ENCODE measurements around the gene SAMD4B.
"Not testable (repeated sequence)": the region's sequence is repeated elsewhere in the genome, so short reads cannot be mapped to it uniquely, and the experiment has no call there.

SAMD4B gene, protein sequence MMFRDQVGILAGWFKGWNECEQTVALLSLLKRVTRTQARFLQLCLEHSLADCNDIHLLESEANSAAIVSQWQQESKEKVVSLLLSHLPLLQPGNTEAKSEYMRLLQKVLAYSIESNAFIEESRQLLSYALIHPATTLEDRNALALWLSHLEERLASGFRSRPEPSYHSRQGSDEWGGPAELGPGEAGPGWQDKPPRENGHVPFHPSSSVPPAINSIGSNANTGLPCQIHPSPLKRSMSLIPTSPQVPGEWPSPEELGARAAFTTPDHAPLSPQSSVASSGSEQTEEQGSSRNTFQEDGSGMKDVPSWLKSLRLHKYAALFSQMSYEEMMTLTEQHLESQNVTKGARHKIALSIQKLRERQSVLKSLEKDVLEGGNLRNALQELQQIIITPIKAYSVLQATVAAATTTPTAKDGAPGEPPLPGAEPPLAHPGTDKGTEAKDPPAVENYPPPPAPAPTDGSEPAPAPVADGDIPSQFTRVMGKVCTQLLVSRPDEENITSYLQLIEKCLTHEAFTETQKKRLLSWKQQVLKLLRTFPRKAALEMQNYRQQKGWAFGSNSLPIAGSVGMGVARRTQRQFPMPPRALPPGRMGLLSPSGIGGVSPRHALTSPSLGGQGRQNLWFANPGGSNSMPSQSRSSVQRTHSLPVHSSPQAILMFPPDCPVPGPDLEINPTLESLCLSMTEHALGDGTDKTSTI
- 32.0 to 58.1 (median 48.0) reads per million in 3 experiments for total RNA-seq

- DNase-seq: peak; percentile 99
Observed at GRCh38 chr19:39341719-39342604, at the start of gene SAMD4B. Gene SAMD4B (plus strand): TSS chr19:39342421. CDS start chr19:39356894, 14,473 bp downstream.

- DNase-seq: no peak
Observed at GRCh38 chr19:39293394-39293793, 48.8 kb upstream of the SAMD4B start.

- DNase-seq: no peak
Observed at GRCh38 chr19:39296055-39296645, 46.1 kb upstream of the SAMD4B start, which contains the start of gene IFNL1. Gene IFNL1 (plus strand): TSS chr19:39296407. CDS start chr19:39296422, 15 bp downstream.

DNA sequence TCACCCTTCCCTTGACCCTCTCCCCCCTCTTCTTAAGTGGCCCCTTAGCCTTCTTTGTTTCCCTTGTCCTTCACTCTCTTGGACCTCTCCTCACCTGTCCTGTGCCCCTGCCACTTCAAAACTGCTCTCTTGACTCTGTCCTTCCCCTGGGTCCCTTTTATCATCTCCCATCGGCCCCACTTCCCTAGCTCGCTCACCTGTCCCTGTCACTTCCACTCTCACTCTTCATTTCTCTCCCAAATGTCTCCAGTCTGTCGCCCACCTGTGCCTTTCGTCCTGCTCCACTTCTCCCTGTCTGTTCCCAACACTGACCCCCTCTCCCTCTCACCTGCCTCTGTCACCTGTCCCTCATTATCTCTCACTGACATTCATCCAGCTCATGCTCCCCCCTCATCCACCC lies 45.3 kb upstream of the SAMD4B start:
- no peak for DNase-seq

DNA sequence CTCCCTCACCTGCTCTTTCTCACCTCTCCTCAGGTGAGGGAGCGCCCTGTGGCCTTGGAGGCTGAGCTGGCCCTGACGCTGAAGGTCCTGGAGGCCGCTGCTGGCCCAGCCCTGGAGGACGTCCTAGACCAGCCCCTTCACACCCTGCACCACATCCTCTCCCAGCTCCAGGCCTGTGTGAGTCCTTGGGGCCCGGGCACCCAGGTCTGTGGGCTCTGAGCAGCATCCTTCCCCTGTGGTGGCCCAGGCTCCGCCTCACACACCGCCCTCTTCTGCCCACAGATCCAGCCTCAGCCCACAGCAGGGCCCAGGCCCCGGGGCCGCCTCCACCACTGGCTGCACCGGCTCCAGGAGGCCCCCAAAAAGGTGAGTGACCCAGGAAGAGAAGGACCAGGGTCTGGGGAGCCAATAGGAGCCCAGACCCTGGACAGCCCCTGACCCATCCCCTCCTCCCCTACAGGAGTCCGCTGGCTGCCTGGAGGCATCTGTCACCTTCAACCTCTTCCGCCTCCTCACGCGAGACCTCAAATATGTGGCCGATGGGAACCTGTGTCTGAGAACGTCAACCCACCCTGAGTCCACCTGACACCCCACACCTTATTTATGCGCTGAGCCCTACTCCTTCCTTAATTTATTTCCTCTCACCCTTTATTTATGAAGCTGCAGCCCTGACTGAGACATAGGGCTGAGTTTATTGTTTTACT lies 44.1 kb upstream of the SAMD4B start:
- DNase-seq: peak; percentile 63

DNA sequence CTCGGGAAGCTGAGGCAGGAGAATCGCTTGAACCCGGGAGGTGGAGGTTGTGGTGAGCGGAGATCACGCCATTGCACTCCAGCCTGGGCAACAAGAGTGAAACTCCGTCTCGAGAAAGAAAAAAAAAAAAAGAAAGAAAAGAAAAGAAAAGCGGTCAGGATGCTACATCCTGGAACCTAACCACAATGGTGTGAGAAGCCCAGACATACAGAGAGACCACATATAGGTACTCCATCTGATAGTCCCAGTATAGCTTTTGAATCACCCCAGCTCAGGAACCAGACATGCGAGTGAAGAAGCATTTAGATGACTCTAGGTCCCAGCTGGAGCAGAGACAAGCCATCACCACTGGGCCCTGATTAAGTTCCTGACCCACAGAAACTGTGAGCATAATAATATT lies 42.8 kb upstream of the SAMD4B start:
- peak; percentile 36 for DNase-seq

GRCh38 chr19:39299832-39300231 lies 42.4 kb upstream of the SAMD4B start:
- no peak for DNase-seq

- DNase-seq: no peak
Observed at GRCh38 chr19:39301021-39301420, 41.2 kb upstream of the SAMD4B start.

- no peak for DNase-seq
Observed at GRCh38 chr19:39301562-39301961, 40.7 kb upstream of the SAMD4B start.

DNA sequence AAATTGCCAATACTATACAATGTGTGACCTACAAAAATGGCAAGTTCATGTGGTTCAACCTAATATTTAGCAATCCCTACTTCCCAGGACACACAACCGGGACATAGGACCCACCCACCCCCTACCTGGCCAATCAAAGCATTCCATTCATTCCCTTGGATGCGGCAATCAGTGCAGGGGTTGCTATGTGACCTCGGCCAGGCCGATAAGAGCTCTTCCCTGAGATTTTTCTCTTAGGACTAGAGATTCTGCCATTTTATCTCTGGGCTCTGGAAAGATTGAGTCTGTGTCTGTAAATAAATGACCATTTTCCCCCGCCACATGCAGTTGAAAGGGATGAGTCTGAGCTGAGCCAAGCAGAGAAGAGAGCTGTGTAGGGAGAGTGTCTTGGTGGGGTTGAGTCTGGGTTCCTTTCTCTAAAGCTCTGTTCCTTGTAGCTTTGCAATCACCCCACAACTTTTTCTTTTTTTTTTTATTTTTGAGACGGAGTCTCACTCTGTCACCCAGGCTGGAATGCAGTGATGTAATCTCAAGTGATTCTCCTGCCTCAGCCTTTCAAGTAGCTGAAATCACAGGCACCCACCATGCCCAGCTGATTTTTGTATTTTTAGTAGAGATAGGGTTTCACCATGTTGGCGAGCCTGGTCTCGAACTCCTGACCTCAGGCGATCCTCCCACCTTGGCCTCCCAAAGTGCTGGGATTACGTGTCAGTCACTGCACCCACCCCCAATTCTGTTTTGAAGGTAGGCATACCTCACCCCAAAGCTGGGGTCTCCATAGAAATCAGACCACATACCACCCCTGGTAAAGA lies 38.6 kb upstream of the SAMD4B start:
- DNase-seq: no peak

DNA sequence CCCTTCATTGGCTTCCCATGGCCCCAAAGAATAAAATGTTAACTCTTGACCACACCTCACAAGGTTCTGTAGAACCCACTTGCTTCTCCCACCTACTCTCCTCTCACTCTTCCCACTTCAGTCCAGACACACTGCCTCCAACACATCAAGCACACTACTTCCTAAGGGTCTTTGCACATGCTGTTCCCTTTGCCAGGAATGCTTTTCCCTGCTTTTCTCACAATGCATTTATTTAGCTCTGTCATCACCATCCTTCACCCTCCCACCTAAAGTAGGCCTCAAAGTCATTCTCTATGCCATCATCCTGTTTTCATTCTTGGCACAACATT lies 38.1 kb upstream of the SAMD4B start:
- no peak for DNase-seq

DNA sequence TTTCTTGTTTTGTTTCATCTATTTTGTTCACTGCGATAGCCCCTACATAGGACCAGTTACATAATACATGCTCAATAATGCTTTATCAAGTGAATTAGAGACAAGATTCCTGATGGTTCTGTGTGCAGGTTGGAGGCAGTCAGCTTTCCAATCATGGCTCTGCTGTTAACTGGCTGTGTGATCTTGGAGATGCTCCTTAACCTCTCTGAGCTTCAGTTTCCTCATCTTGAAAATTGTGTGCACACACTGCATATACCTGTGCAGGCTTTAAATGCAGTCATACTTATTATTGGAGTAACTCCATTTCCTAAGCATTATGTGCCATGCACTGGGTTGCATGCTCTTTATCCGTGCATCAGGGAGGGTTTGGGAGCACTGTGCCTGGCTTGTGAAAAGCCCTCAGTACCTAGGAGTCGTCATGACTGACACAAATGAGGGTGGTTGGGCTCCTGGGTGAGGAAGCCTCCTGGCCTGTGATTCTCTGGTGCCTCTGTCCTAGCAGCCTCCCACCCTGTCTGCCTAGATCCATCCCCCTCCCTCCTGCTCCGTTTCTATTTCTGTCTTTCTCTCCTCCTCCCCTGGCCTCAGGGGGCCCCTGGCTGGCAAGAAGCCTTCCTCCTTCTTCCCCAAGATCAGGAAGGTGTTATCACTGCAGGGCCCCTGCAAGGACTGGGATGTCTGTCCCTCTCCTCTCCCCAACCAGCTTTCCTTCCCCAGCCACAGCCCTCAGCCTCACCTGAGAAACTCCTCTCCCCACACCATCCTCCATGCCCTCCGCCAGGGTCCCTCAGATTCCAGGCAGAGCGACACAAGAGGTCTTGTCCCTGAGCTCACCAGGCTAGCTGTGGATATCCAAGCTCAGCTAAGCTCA lies 37.3 kb upstream of the SAMD4B start:
- no peak for DNase-seq

- no peak for DNase-seq
Observed at GRCh38 chr19:39306075-39306474, 36.1 kb upstream of the SAMD4B start.

DNA sequence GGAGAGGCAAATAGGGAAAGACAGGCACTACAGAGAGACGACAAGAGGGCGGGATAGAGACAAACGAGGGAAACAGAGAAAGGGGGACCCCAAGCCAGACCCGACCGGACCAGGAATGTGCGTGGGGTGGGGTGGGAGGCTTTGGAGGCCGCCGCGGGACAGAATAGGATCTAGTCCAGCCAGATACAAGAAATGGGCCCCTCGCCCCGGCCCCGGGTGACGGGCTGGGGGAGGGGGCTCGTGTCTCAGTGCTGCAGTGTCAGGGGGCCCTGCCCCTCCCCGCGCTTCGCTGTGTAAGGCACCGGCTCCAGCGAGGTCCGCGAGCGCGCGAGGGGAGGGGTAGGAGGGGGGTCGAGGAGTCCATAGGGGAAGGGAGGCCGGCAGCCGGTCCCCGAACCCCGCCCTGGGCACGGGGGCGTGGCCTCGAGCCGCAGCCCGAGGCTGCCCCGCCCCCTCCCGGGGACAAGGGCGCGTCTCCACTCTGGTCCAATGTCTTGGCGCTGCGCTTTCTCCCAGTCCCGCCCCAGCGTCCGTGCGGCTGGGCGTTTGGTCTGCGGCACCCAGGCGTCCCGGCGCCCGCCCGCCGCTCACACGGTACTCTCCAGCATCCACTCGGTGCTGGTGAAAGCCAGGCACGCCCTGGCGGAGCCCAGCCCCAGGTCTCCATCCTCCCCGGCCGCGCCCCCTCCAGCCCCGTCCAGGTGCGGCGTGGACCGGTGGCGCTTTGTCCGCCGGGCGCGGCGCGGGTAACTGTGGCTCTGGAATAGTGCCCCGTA lies 35.0 kb upstream of the SAMD4B start:
- no peak for DNase-seq

DNA sequence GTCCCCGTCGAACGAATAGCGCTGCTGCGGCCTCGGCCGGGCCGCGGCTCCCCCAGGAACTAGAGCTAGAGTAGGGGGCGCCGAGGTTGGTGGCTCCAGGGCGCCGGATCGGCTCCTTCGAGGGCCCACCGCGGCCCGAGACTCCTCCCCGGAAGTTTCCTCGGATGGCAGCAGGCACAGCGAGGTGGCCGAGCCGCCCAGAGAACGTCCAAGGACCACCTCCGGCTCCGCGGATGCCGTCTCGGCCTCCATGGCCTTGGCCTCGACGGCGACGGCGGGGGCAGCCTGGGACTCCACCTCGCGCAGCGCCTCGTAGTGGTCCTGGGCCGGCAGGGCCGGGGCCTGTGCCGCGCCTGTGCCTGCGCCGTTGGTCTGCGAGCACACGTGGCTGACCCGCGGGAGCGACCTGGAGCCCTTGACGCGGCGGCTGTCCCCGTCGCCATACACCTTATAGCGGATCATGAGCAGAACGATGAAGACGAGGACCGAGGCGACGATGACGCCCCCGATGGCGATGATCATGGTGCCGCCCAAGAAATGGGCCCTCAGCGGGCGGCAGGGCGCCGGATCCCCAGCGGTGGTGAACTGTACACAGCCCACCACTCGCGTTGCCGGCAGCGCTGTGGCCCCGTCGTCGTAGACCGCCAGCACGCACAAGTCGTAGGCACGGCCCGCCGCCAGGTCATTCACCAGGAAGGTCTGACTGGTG lies 34.2 kb upstream of the SAMD4B start:
- no peak for DNase-seq

GRCh38 chr19:39308531-39309304 lies 33.5 kb upstream of the SAMD4B start:
- no peak for DNase-seq

- DNase-seq: not testable (repeated sequence)
Observed at GRCh38 chr19:39309305-39309670, 32.9 kb upstream of the SAMD4B start.
